ACC112 (cell line): ENCODE measurements around the gene MYBPH.

Experiments used
- H2AFZ ChIP-seq: fragments of 200-600 bp; sonication (generic); one replicate; pipeline ENCODE4 v1.6.0; 2017; ENCODE audit warnings: antibody characterized with exemption, low read length; ENCODE audit not compliant: unreplicated experiment
- H3K27ac ChIP-seq: fragments of 200-600 bp; sonication (generic); 2 replicates; pipeline ENCODE4 v1.5.1; 2014; ENCODE audit warnings: low read depth, mild to moderate bottlenecking, antibody characterized with exemption, low read length, moderate library complexity
- H3K27me3 ChIP-seq: fragments of 200-600 bp; sonication (generic); 2 replicates; pipeline ENCODE4 v1.6.1; 2014; ENCODE audit warnings: mild to moderate bottlenecking, antibody characterized with exemption, low read length, moderate library complexity, mixed read lengths; ENCODE audit not compliant: insufficient read depth
- H3K36me3 ChIP-seq: fragments of 200-600 bp; sonication (generic); 2 replicates; pipeline ENCODE4 v1.6.1; 2016; ENCODE audit warnings: mild to moderate bottlenecking, antibody characterized with exemption, low read length, moderate library complexity, mixed read lengths; ENCODE audit not compliant: insufficient read depth
- H3K4me1 ChIP-seq: fragments of 200-600 bp; sonication (generic); one replicate; pipeline ENCODE4 v1.6.1; 2016; ENCODE audit warnings: low read length, mixed read lengths; ENCODE audit not compliant: insufficient read depth, unreplicated experiment, control insufficient read depth
- H3K4me3 ChIP-seq: fragments of 200-600 bp; sonication (generic); 2 replicates; pipeline ENCODE4 v1.5.1; 2014; ENCODE audit warnings: mild to moderate bottlenecking, low read depth, low read length
- H3K79me2 ChIP-seq: fragments of 200-600 bp; sonication (generic); one replicate; pipeline ENCODE4 v1.6.0; 2016; ENCODE audit warnings: low read length; ENCODE audit not compliant: control insufficient read depth, unreplicated experiment, insufficient read depth

Gene MYBPH

DNA sequence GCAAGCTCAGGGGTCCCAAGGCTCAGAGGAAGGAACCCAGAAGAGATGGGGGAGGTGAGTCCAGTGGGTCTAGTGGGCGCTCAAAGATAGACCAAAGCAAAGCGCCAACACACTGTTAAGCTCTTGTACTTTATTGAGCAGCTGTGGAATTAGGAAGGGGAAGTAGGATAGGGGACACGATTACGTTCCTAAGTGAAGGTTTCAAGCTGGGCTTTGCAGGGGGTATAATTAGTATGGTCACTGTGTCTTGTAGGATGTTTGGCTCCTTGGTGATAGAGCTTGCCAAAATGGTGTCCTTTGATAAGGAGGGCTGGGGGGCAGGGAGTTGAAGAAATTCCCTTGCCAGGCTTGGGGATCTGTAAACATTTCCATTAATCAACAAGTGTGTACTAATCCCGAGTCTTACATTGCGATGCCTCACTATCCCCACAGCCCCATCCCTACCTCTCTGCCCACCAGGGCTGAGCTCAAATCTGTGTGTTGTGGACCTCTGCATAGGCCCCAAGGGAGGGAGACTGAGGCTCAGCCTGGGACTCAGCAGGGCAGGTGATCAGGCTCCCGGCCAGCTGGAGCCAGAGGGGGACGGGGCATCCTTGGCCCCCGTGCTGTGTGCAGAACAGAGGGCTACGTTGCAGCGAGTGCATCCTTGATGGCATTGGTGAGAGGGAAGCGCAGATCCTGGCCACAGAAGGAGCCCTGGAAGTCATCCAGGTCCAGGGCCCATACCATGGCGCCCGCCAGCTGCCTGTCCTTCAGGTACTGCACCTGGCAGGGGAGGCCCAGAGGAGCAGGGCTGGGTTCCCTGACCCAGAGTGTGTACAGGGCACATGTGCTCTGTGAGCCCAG, 3.4 kb upstream of the MYBPH start:
- no peaks in the 10 kb centered on the region for H3K79me2 ChIP-seq
- no peak overlapping the region for H3K27ac ChIP-seq
- H3K27me3 ChIP-seq, result no peaks in the 10 kb centered on the region
- H2AFZ ChIP-seq, result no peak overlapping the region
- H3K4me1 ChIP-seq, result peaks cover 36% of the 10 kb centered on the region
- H3K4me3 ChIP-seq, result no peak overlapping the region
- no peaks in the 10 kb centered on the region for H3K36me3 ChIP-seq

- Histone ChIP-seq H3K4me1 (peaks cover 36% of the 10 kb centered on the region), H3K27me3 (no peaks in the 10 kb centered on the region), H3K79me2 (no peaks in the 10 kb centered on the region), H3K27ac (peak overlapping the region; percentile 72), H3K4me3 (peak overlapping the region; percentile 22; the same call in 1 of the 2 replicates), H2AFZ (peak overlapping the region; percentile 64), H3K36me3 (no peaks in the 10 kb centered on the region)
Observed at GRCh38 chr1:203178083-203178482, 2.5 kb upstream of the MYBPH start.

DNA sequence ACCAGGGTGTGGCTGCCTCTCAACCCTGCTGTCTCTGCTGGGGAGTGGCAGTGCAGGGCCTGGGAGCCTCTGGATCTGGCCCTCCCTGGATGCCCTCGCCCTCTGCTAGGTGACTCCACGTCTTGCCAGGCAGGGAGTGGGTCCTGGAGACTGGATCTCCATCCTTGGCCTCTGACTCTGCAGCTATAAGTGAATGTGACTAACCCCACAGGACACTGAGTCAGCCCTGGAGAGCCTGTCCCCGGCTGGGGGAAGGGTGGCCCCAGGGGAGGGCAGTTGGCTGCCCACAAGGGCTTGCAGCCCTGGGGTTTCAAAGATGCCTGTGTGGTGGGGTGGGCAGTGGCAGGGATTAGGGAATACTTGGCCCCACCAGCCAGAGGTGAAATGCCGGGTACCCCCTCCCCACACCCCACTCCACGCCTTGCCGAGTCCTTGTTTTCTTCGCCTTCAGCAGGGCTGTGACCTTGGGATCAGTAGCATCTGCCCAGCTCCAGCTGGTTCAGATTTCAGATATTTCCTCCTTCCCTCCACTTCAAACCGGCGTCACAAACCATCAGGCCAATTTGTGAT, 1.9 kb upstream of the MYBPH start:
- peak overlapping the region; percentile 22 for H3K4me3 ChIP-seq

DNA sequence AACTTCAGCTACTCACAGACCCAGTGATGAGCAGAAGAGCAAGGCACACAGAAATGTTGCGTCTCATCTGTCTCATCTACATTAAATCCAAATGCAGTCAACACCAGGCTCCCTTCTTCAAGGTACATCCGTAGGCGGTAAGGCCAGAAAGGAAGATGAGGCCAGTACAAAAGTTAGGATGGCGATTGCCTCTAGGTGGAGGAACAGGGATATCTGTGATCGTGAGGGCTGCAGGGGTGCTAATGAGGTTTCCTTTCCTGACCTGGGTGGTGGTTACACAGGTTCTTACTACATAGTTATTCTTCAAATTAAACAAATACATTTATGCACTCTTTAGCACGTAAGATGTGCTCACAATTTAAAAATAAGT, 1.4 kb upstream of the MYBPH start:
- H3K4me3 ChIP-seq, result 0 out of 2 replicates have a peak overlapping the region, but pooled peaks have one; percentile 22
- no peaks in the 10 kb centered on the region for H3K36me3 ChIP-seq
- peak overlapping the region; percentile 22 for H3K27ac ChIP-seq
- H2AFZ ChIP-seq, result no peak overlapping the region
- no peaks in the 10 kb centered on the region for H3K27me3 ChIP-seq
- peaks cover 36% of the 10 kb centered on the region for H3K4me1 ChIP-seq
- H3K79me2 ChIP-seq, result no peaks in the 10 kb centered on the region

More for the DNA sequence above, 1.9 kb upstream of the MYBPH start:
- Histone ChIP-seq H3K79me2 (no peaks in the 10 kb centered on the region), H3K4me1 (peaks cover 36% of the 10 kb centered on the region), H3K36me3 (no peaks in the 10 kb centered on the region), H2AFZ (peak overlapping the region; percentile 64), H3K27me3 (no peaks in the 10 kb centered on the region), H3K27ac (peak overlapping the region; percentile 72)

DNA sequence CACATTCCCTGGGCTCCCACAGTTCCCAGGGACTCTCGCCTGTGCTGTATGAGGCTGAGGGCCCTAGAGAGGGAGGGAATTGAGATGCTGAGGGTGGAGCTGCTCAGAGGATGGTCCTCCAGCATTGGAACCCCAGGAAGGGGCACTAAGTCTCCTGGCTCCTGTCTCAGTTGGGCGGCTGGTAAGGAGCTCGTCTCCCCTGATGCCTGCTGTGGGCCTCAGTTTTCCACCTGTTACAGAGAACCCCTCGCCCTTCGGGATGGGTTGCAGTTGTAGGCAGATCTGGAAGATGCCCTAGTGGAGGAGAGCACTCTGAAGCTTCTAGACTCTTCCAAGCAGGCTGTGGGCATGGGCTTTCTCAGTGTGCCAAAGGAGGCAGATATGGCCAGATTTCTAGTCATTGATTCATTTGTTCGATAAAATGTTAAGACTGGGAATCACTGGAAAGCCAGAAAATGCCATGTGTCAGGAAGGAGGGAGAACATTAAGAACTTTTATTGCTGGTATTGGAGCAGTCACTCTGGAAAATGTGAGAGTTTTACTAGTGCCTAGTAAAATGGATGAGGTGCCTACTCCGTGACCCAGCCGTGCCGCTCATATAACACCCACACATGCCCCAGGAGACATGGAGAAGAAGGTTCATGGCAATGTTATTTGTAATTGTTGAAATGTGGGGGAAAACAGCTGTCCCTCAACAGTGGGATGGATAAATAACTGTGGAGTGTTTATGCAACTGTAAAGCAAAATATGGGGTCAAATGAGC, 828 bp upstream of the MYBPH start:
- Histone ChIP-seq H3K4me3 (no peak overlapping the region), H3K27ac (peak overlapping the region; percentile 22; the same call in 1 of the 2 replicates), H3K4me1 (peaks cover 36% of the 10 kb centered on the region)

DNA sequence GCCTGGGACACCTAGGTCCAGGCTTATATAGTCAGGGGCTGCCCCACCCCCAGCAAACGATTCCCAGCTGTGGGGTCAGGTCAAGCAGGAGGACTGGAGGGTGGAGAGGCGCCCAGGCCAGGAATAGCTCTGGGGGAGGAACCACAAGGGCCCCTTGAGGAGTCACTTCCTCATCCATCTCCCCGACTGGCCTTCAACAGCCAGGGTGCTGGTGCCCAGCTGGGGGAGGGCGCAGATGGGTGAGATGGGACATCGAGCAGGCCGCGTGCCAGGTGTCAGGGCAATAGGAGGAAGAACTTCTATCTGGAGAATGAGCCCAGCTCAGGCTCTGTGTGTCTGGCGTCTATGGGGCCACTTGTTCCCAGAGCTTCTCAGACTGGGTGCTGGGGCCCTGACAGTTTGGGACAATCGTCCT, 208 bp upstream of the MYBPH start:
- no peaks in the 10 kb centered on the region for H3K79me2 ChIP-seq
- H3K36me3 ChIP-seq, result no peaks in the 10 kb centered on the region
- H3K4me3 ChIP-seq, result no peak overlapping the region
- no peak overlapping the region for H2AFZ ChIP-seq
- peaks cover 36% of the 10 kb centered on the region for H3K4me1 ChIP-seq
- H3K27me3 ChIP-seq, result no peaks in the 10 kb centered on the region
- no peak overlapping the region for H3K27ac ChIP-seq

More for the DNA sequence above, 828 bp upstream of the MYBPH start:
- H3K36me3 ChIP-seq, result no peaks in the 10 kb centered on the region
- H3K27me3 ChIP-seq, result no peaks in the 10 kb centered on the region
- H2AFZ ChIP-seq, result no peak overlapping the region
- H3K79me2 ChIP-seq, result no peaks in the 10 kb centered on the region

- peaks cover 36% of the 10 kb centered on the region for H3K4me1 ChIP-seq
- H3K27ac ChIP-seq, result no peak overlapping the region
- no peaks in the 10 kb centered on the region for H3K36me3 ChIP-seq
- H3K27me3 ChIP-seq, result no peaks in the 10 kb centered on the region
- no peak overlapping the region for H2AFZ ChIP-seq
- H3K79me2 ChIP-seq, result no peaks in the 10 kb centered on the region
- H3K4me3 ChIP-seq, result no peak overlapping the region
Observed at GRCh38 chr1:203174324-203174985, 1.2 kb downstream of the MYBPH start.

- Histone ChIP-seq H3K27ac (no peak overlapping the region), H3K27me3 (no peaks in the 10 kb centered on the region), H3K36me3 (no peaks in the 10 kb centered on the region), H3K4me3 (no peak overlapping the region), H2AFZ (no peak overlapping the region), H3K79me2 (no peaks in the 10 kb centered on the region), H3K4me1 (peaks cover 32% of the 10 kb centered on the region)
Observed at GRCh38 chr1:203173566-203173965, 2.1 kb downstream of the MYBPH start.

- H3K27ac ChIP-seq, result no peak overlapping the region
Observed at GRCh38 chr1:203173011-203173555, 2.5 kb downstream of the MYBPH start.

More at GRCh38 chr1:203173011-203173555, 2.5 kb downstream of the MYBPH start:
- H2AFZ ChIP-seq, result no peak overlapping the region
- no peaks in the 10 kb centered on the region for H3K79me2 ChIP-seq
- H3K4me1 ChIP-seq, result peaks cover 28% of the 10 kb centered on the region
- no peaks in the 10 kb centered on the region for H3K36me3 ChIP-seq
- no peak overlapping the region for H3K4me3 ChIP-seq
- H3K27me3 ChIP-seq, result no peaks in the 10 kb centered on the region
